OCI-LY1 (cell line): Measurements from ENCODE around the gene TXNL1.

ENCODE experiments used
- CTCF ChIP-seq: fragments of 200-600 bp; sonication (generic), shearing (Covaris generic); IDR thresholded peaks from 2 replicates; pipeline ENCODE4 v1.5.1; 2017; ENCODE audit warnings: mild to moderate bottlenecking, antibody characterized with exemption, low read length, moderate library complexity, mixed read lengths
- EZH2 ChIP-seq: fragments of 200-600 bp; sonication (generic), shearing (Covaris generic); IDR thresholded peaks from 2 replicates; pipeline ENCODE4 v1.8.0; 2017; ENCODE audit warnings: borderline replicate concordance, mixed run types, mild to moderate bottlenecking, antibody characterized with exemption, low read length, moderate library complexity, mixed read lengths

DNA sequence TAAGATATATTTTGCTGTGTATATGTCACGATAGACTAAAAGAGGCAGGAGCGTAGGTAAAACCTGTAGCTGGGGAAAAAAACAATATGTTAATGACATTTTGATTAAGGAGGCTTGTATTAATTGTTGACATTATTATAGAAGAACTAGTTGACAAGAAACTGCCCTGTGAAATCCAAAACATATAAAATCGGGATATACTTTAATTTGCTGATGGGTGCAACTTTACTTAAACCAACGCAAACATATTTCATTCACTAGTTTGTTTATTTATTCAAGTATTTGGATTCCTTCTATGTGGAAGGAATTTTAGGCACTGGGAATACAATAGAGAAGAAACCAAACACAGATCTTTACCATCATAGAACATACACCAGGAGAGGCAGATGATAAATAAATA lies 20.7 kb upstream of the TXNL1 start:
- TF ChIP-seq CTCF (no peak), EZH2 (no peak)
